Testis (tissue), 3 donors: ENCODE measurements around the gene PCMTD2. TPM values are rescaled to one million over a fixed set of nuclear protein-coding genes. Genes with fewer than 3 reads are reported as not detected.
A peak's percentile ranks its signal among the peaks of the same experiment; 100 is the strongest.
"Not testable (repeated sequence)": the region's sequence is repeated elsewhere in the genome, so short reads cannot be mapped to it uniquely, and the experiment has no call there.

Experiments
- DNase-seq: peaks from one replicate; pipeline ENCODE4 v3.0.0-alpha.2; 2019
- H3K27ac ChIP-seq, 2 donors: fragments of 200-600 bp; sonication (generic); one replicate each; pipeline ENCODE4 v1.5.1; 2019
- H3K27me3 ChIP-seq: fragments of 200-600 bp; sonication (generic); one replicate; pipeline ENCODE4 v1.5.1; 2019
- H3K36me3 ChIP-seq: fragments of 200-600 bp; sonication (generic); one replicate; pipeline ENCODE4 v1.5.1; 2017; ENCODE audit warnings: low read depth; ENCODE audit errors: missing control alignments
- H3K4me1 ChIP-seq: fragments of 200-600 bp; sonication (generic); one replicate; pipeline ENCODE4 v1.5.1; 2019
- H3K4me3 ChIP-seq, 2 donors: fragments of 200-600 bp; sonication (generic); one replicate each; pipeline ENCODE4 v1.5.1; 2017 to 2019
- H3K9me3 ChIP-seq: fragments of 200-600 bp; sonication (generic); one replicate; pipeline ENCODE4 v1.5.1; 2017
- CTCF ChIP-seq, 3 experiments: fragments of 450-650 bp in 2 of 3; fragments of 200-600 bp in 1 of 3; sonication (generic) in 1 of 3; IDR thresholded peaks; one replicate each; pipeline ENCODE4 v1.5.1; 2016 to 2019; ENCODE audit warnings: antibody characterized with exemption in 3 of 3, mild to moderate bottlenecking in 2 of 3, moderate library complexity in 1 of 3
- POLR2A ChIP-seq: fragments of 450-650 bp; IDR thresholded peaks from one replicate; pipeline ENCODE4 v1.6.1; 2017; ENCODE audit warnings: antibody characterized with exemption, mild to moderate bottlenecking, moderate library complexity
- WGBS, 2 donors: methylation state at CpG; one replicate each; pipeline ENCODE4 v1.1.5; 2018; 5-methylcytosine and 5-hydroxymethylcytosine counted together
- intact Hi-C: fragments of 100-400 bp; cut with DNase I; formaldehyde crosslinking; loops from one replicate; pipeline ENCODE4 v1.15.1; 2023; ENCODE audit warnings: low total_unique reads
- polyA plus RNA-seq: library from polyadenylated mRNA; stranded (reverse); fragments of 350-450 nt; fragmentation: Illumina TruSeq; extraction: RNeasy Lipid Tissue Mini Kit (QIAGEN cat#74804); gene quantifications from one replicate; pipeline ENCODE4 v1.2.3, GENCODE V29; 2014; ENCODE audit warnings: low read depth, low replicate concordance; ENCODE audit not compliant: insufficient read depth
- total RNA-seq, 2 donors: library from RNA; depleted of rRNA; stranded (reverse); fragments of >200 nt; gene quantifications; one replicate each; pipeline ENCODE4 v1.2.3, GENCODE V29; 2016

PCMTD2 gene
- total and polyA plus RNA-seq, 3 donors from 2014 or later, result 57.6 to 156 (median 96.4) TPM

- H3K27me3 ChIP-seq, result no peaks in the 10 kb centered on the region
- H3K4me1 ChIP-seq, result peaks cover 9% of the 10 kb centered on the region
- H3K27ac ChIP-seq, result no peak overlapping the region
- H3K9me3 ChIP-seq, result no peaks in the 10 kb centered on the region
- 54 to 80% methylated on average over 5 of the region's 5 CpGs for WGBS, 2 donors
- no peak overlapping the region for H3K4me3 ChIP-seq
- peak; percentile 81 for DNase-seq
- no peaks in the 10 kb centered on the region for H3K36me3 ChIP-seq
- TF ChIP-seq CTCF (IDR thresholded peaks at IDR 0.05), result no peak
- TF ChIP-seq POLR2A, result no peak
- intact Hi-C loops, result no loop called here
Measured at GRCh38 chr20:64233725-64234124, 21.8 kb upstream of the PCMTD2 start.

- Histone ChIP-seq H3K27ac (no peak overlapping the region), H3K4me3 (no peak overlapping the region), H3K4me1 (peaks cover 9% of the 10 kb centered on the region), H3K9me3 (no peaks in the 10 kb centered on the region), H3K36me3 (no peaks in the 10 kb centered on the region), H3K27me3 (no peaks in the 10 kb centered on the region)
- 78 to 86% methylated on average over 1 to 10 of the region's 11 CpGs for WGBS, 2 donors
- intact Hi-C loops, result no loop called here
- DNase-seq, result no peak
- no peak for TF ChIP-seq CTCF (IDR thresholded peaks at IDR 0.05)
- no peak for TF ChIP-seq POLR2A
Measured at GRCh38 chr20:64234291-64234791, 21.2 kb upstream of the PCMTD2 start.

- DNase-seq, H3K4me3 ChIP-seq, H3K9me3 ChIP-seq, intact Hi-C loops, H3K36me3 ChIP-seq, H3K27ac ChIP-seq, H3K4me1 ChIP-seq, H3K27me3 ChIP-seq: not testable (repeated sequence)
- 89 to 91% methylated on average over 13 to 17 of the region's 17 CpGs for WGBS, 2 donors
Measured at GRCh38 chr20:64234921-64235565, 20.5 kb upstream of the PCMTD2 start.

- Histone ChIP-seq H3K4me1 (peaks cover 9% of the 10 kb centered on the region), H3K36me3 (no peaks in the 10 kb centered on the region), H3K4me3 (no peak overlapping the region), H3K9me3 (no peaks in the 10 kb centered on the region), H3K27ac (no peak overlapping the region), H3K27me3 (no peaks in the 10 kb centered on the region)
- DNase-seq, result no peak
- WGBS, 2 donors, result 89 to 96% methylated on average over 12 to 22 of the region's 27 CpGs
- intact Hi-C loops, result no loop called here
- TF ChIP-seq POLR2A, result no peak
Measured at GRCh38 chr20:64236137-64237088, 19.1 kb upstream of the PCMTD2 start.

GRCh38 chr20:64237316-64237715 is 18.2 kb upstream of the PCMTD2 start:
- intact Hi-C loops, result no loop called here
- H3K4me1 ChIP-seq, result peaks cover 9% of the 10 kb centered on the region
- no peak overlapping the region for H3K4me3 ChIP-seq
- no peaks in the 10 kb centered on the region for H3K36me3 ChIP-seq
- WGBS, 2 donors, result 95 to 96% methylated on average over 17 of the region's 17 CpGs
- no peaks in the 10 kb centered on the region for H3K27me3 ChIP-seq
- no peak overlapping the region for H3K27ac ChIP-seq
- H3K9me3 ChIP-seq, result no peaks in the 10 kb centered on the region
- no peak for DNase-seq
- TF ChIP-seq CTCF (IDR thresholded peaks at IDR 0.05) (no peak), POLR2A (no peak)
